ENCODE data around the gene SNX30.

DNA sequence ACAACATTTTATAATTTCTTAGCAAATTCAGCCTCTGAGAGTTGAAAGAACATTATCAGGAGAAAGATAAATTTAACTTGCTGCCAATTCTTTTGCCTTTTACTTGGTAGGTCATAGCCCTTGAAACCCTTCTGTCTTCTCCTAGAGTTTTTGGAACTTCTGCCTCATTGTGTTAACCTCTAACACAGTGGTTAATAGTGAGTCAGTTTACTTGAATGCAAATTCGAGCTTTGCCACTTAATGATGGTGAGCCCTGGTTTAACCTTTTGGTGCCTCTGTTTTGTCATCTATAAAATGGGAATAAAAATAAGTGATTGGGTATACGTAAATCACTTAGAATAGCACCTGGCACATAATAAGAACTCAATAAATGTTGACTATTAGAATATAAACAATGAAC is 30.9 kb upstream of the SNX30 start:
- no peak for TF ChIP-seq POLR2AphosphoS5 (IDR thresholded peaks at IDR 0.05)
- TF ChIP-seq CTCF (IDR thresholded peaks at IDR 0.05) = no peak
- TF ChIP-seq EP300 (IDR thresholded peaks at IDR 0.05) = no peak
- no peak for TF ChIP-seq POLR2A (IDR thresholded peaks at IDR 0.05)
